ENCODE data around the gene KIF18B. TPM values are rescaled to one million over a fixed set of nuclear protein-coding genes. Genes with fewer than 3 reads are reported as not detected.

Gene KIF18B
- total RNA-seq (under 1 TPM in 4 of 7 donors, not detected in 3; 0.10 to 0.79 (median 0.20) TPM), polyA plus RNA-seq (under 1 TPM; 0.13 to 0.19 TPM)
- long read RNA-seq, donor 1 = 0 reads
- long read RNA-seq, donor 2 = 0 reads
- long read RNA-seq, donor 3, partial matches to known transcripts = 1 of 1 reads
- long read RNA-seq, donor 3, other reads (novel, unspliced or antisense) = 0 of 1 reads

DNA sequence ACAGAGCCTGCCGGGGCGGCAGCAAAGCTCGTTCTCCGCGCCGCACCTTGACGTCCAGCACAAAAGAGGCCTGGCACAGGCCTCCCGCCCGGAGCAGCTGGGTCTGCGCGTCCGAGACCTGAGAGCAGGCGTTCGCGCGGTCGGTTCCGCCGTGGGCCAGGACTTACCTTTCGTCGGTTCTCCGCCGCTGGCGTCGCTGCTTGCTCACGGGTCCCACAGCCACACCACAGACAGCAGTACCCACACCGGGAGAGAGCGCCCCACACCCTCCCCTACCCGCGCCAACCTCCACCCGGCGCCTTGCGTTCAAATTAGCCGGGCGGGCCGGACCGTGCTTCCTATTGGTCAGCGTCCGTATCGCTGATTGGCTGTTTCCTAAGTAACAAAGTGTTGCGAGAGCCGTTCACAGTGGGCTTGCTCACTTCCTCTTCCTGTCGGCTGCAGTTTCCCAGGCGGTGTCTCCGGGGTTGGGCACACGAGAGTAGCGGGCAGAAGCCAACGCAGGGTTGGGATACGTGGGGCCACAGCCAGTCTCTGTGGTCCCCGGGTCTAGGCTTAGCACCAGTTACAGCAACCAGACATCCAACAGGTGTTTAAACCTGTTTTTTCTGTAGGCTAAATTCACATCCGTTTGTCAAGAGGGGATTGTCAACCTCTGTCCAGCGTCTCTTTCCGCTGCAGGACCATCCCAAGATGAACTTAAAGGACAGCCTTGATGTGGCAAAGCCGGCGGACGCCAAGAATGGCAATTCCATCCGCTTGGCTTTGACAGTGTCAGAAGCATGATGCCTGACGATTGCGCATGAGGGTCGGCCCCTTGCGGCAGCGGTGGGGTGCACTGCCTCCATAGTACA is at the start of gene KIF18B:
Gene KIF18B (minus strand): TSS at position 313 of the 854 bp plus-strand sequence. CDS start 11,429 bp downstream, outside the sequence.
- intact Hi-C loops (cut with DNase I) = no loop called here
- TF ChIP-seq, protein P1, sequence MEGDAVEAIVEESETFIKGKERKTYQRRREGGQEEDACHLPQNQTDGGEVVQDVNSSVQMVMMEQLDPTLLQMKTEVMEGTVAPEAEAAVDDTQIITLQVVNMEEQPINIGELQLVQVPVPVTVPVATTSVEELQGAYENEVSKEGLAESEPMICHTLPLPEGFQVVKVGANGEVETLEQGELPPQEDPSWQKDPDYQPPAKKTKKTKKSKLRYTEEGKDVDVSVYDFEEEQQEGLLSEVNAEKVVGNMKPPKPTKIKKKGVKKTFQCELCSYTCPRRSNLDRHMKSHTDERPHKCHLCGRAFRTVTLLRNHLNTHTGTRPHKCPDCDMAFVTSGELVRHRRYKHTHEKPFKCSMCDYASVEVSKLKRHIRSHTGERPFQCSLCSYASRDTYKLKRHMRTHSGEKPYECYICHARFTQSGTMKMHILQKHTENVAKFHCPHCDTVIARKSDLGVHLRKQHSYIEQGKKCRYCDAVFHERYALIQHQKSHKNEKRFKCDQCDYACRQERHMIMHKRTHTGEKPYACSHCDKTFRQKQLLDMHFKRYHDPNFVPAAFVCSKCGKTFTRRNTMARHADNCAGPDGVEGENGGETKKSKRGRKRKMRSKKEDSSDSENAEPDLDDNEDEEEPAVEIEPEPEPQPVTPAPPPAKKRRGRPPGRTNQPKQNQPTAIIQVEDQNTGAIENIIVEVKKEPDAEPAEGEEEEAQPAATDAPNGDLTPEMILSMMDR (IDR thresholded peaks at IDR 0.05) = peak in 2 of 3 donors; percentile 5 to 21
- TF ChIP-seq POLR2A (IDR thresholded peaks at IDR 0.05) (peak; percentile 47), EP300 (IDR thresholded peaks at IDR 0.05) (no peak)
- Histone ChIP-seq H3K36me3 (no peaks in the 10 kb centered on the region), H3K4me1 (ENCODE audit: insufficient read depth) (no peaks in the 10 kb centered on the region), H3K4me3 (peak within 1 kb of the TSS; percentile 44), H3K9me3 (no peaks in the 10 kb centered on the region), H3K27ac (no peak within 1 kb of the TSS), H3K27me3 (no peaks in the 10 kb centered on the region)
- peak; percentile 77 to 87 (median 83) for DNase-seq
- 1 to 3% (median 1%) methylated on average over 57 to 62 of the region's 62 CpGs for WGBS, 3 donors

GRCh38 chr17:44996304-44996703 is 48.7 kb upstream of the KIF18B start:
- WGBS, 3 donors = 71 to 79% (median 73%) methylated on average over 10 of the region's 10 CpGs
- Histone ChIP-seq H3K4me3 (no peak overlapping the region), H3K4me1 (ENCODE audit: insufficient read depth) (no peaks in the 10 kb centered on the region), H3K9me3 (no peaks in the 10 kb centered on the region), H3K27ac (no peak overlapping the region), H3K36me3 (no peaks in the 10 kb centered on the region), H3K27me3 (no peaks in the 10 kb centered on the region)
- no peak for DNase-seq
- TF ChIP-seq POLR2A (IDR thresholded peaks at IDR 0.05) (no peak), EP300 (IDR thresholded peaks at IDR 0.05) (no peak)
- TF ChIP-seq, protein P1 (IDR thresholded peaks at IDR 0.05) = no peak
- intact Hi-C loops (cut with DNase I) = no loop called here

GRCh38 chr17:44995436-44996001 is 47.9 kb upstream of the KIF18B start:
- TF ChIP-seq POLR2A (IDR thresholded peaks at IDR 0.05) (no peak), EP300 (IDR thresholded peaks at IDR 0.05) (no peak)
- TF ChIP-seq, protein P1 (IDR thresholded peaks at IDR 0.05) = no peak
- no peaks in the 10 kb centered on the region for H3K9me3 ChIP-seq
- H3K4me1 ChIP-seq (ENCODE audit: insufficient read depth) = no peaks in the 10 kb centered on the region
- H3K4me3 ChIP-seq = no peak overlapping the region
- DNase-seq = no peak
- H3K36me3 ChIP-seq = no peaks in the 10 kb centered on the region
- no peaks in the 10 kb centered on the region for H3K27me3 ChIP-seq
- intact Hi-C loops (cut with DNase I) = no loop called here
- H3K27ac ChIP-seq = no peak overlapping the region
- 55 to 59% (median 56%) methylated on average over 11 of the region's 11 CpGs for WGBS, 3 donors

DNA sequence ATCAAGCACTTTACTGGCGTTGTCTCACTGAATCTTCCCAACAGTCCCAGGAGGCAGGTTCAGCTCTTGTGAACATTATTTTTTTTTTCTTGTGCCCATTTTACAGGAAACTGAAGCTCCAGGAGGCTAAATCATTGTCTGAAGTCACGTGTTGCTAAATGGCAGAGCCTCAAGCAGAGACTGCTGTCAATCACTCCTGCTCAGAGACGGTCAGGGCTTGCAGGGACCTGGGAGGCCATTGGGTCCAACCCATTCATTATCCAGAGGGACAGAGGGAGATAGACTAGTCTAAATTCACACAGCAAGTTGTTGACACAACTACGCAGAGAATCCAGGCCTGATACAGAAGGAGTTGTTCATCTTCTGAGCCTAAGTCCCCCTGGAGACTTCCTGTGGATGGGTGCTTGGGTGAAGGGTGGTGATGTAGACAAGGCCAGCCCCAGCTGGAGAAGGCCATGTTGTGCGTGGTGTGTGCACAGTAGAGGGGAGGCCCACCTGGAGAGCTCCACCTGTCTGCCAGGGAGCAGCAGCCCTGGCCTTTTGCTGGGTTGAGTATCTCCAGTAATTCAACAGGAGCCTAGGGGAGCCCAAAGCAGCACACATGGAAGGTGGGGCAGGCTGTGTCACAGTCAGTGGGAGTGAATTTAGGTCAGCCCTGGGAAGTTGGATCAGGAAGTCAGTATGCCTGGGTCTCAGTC is 44.8 kb upstream of the KIF18B start:
- H3K36me3 ChIP-seq = no peaks in the 10 kb centered on the region
- 90 to 94% (median 92%) methylated on average over 5 of the region's 5 CpGs for WGBS, 3 donors
- H3K4me1 ChIP-seq (ENCODE audit: insufficient read depth) = no peaks in the 10 kb centered on the region
- no peaks in the 10 kb centered on the region for H3K27me3 ChIP-seq
- no peak overlapping the region for H3K4me3 ChIP-seq
- no peak overlapping the region for H3K27ac ChIP-seq
- intact Hi-C loops (cut with DNase I) = no loop called here
- DNase-seq = no peak
- TF ChIP-seq EP300 (IDR thresholded peaks at IDR 0.05) (no peak), POLR2A (IDR thresholded peaks at IDR 0.05) (no peak)
- TF ChIP-seq, protein P1 (IDR thresholded peaks at IDR 0.05) = no peak
- no peaks in the 10 kb centered on the region for H3K9me3 ChIP-seq
